Fibroblast of pulmonary artery (primary cell): ENCODE data around the gene NXPH2.

Experiments
- DNase-seq: peaks from one replicate; pipeline ENCODE4 v3.0.0-alpha.2; 2010; ENCODE audit warnings: low read depth
- H3K4me3 ChIP-seq: replicated peaks from 2 replicates; pipeline ENCODE4 v1.5.1; 2011; ENCODE audit warnings: low read depth, mild to moderate bottlenecking, control low read depth, low read length, moderate library complexity
- TF ChIP-seq, protein P1 (sequence below): IDR thresholded peaks from 2 replicates; pipeline ENCODE4 v1.5.1; 2011; ENCODE audit warnings: mild to moderate bottlenecking, control low read depth, low read length, inconsistent platforms; ENCODE audit errors: missing control alignments

NXPH2 gene

GRCh38 chr2:138677221-138677620, 103.0 kb downstream of the NXPH2 start:
- TF ChIP-seq, protein P1, sequence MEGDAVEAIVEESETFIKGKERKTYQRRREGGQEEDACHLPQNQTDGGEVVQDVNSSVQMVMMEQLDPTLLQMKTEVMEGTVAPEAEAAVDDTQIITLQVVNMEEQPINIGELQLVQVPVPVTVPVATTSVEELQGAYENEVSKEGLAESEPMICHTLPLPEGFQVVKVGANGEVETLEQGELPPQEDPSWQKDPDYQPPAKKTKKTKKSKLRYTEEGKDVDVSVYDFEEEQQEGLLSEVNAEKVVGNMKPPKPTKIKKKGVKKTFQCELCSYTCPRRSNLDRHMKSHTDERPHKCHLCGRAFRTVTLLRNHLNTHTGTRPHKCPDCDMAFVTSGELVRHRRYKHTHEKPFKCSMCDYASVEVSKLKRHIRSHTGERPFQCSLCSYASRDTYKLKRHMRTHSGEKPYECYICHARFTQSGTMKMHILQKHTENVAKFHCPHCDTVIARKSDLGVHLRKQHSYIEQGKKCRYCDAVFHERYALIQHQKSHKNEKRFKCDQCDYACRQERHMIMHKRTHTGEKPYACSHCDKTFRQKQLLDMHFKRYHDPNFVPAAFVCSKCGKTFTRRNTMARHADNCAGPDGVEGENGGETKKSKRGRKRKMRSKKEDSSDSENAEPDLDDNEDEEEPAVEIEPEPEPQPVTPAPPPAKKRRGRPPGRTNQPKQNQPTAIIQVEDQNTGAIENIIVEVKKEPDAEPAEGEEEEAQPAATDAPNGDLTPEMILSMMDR: no peak
- H3K4me3 ChIP-seq: no peak overlapping the region
- DNase-seq: no peak

- H3K4me3 ChIP-seq: no peak overlapping the region
- TF ChIP-seq, protein P1: no peak
- no peak for DNase-seq
These were observed 103.6 kb downstream of the NXPH2 start for GRCh38 chr2:138676619-138677021.

DNA sequence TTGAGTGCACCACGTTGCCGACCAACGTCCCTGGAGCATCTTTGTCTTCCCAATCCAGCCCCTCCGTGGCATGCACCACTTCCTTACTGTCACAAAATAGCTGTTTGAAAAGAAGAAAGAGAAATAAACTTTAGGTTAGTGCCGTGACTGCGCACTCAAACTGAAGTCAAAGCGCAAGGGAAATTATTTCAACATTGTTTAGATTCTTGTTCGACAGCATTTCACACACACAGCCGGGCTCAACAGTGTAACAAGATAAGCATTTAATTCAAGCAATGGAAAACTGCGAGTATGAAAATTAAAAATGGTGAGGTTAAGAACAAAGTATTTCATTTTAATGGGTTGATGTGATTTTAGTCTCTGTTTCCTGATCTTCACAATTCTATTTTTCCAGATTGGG, 108.6 kb downstream of the NXPH2 start:
- no peak overlapping the region for H3K4me3 ChIP-seq
- TF ChIP-seq, protein P1: no peak
- DNase-seq: no peak

DNA sequence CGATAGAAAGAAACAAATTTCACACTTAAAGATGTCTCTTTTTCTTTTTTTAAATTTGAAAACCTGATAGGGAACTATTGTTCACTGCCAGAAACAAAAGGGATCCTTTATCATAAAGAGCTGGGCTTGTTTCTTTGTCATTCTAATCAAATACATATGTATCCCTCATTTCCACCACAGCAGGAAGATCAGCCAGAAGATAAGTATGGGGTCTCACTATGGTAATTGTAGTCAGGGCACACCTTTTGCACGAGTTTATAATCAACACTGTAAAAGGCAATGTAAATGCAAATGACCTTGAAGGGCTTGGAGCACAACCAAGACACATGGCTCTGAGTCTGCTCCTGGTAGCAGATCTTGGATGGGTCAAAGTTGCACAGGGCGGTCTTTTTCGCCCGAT, 109.5 kb downstream of the NXPH2 start:
- no peak for DNase-seq
- no peak overlapping the region for H3K4me3 ChIP-seq
- TF ChIP-seq, protein P1: no peak

DNA sequence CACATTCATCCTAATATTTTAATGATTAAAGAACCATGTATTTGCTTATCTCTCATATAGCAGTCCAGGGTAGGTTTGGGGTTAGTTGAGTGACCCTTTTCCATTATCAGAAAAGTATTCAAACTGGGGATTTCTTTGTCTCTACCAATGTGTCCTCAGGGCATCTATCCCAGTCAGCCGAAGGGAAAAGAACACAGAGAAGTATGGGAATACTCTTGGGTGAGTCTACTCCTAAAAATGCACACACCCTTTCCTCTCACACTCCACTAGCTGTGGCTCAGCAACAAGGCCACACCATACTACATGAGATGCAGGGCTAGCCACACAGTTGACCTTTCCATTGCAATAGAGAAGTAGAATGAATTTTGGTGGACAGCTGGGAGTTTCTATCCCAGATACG, 114.3 kb downstream of the NXPH2 start:
- no peak for DNase-seq
- TF ChIP-seq, protein P1: no peak
- no peak overlapping the region for H3K4me3 ChIP-seq

GRCh38 chr2:138658187-138658894, 121.8 kb downstream of the NXPH2 start:
- no peak for DNase-seq
- TF ChIP-seq, protein P1: no peak

GRCh38 chr2:138654146-138654545, 126.0 kb downstream of the NXPH2 start:
- H3K4me3 ChIP-seq: no peak overlapping the region
- TF ChIP-seq, protein P1: no peak
- no peak for DNase-seq

More at GRCh38 chr2:138658187-138658894, 121.8 kb downstream of the NXPH2 start:
- no peak overlapping the region for H3K4me3 ChIP-seq
